WTC11 (cell line): Measurements from ENCODE around the gene AHSP.

Experiments used
- ATF6 ChIP-seq: sonication (generic); formaldehyde crosslinking; IDR thresholded peaks from 2 replicates; pipeline ENCODE4 v1.8.1; 2023; ENCODE audit warnings: mild to moderate bottlenecking, missing genetic modification reagents
- CREB1 ChIP-seq: sonication (generic); formaldehyde crosslinking; IDR thresholded peaks from 2 replicates; pipeline ENCODE4 v1.8.0; 2023; ENCODE audit warnings: mild to moderate bottlenecking, missing genetic modification reagents
- CREM ChIP-seq: sonication (generic); formaldehyde crosslinking; IDR thresholded peaks from 2 replicates; pipeline ENCODE4 v1.8.1; 2022; ENCODE audit warnings: mild to moderate bottlenecking, missing genetic modification reagents, moderate library complexity
- CTCF ChIP-seq: fragments of 200-600 bp; IDR thresholded peaks from 2 replicates; pipeline ENCODE4 v1.8.0; 2022; ENCODE audit warnings: antibody characterized with exemption
- FOXJ3 ChIP-seq: sonication (generic); formaldehyde crosslinking; IDR thresholded peaks from 2 replicates; pipeline ENCODE4 v1.9.0; 2021; ENCODE audit warnings: missing genetic modification reagents, mild to moderate bottlenecking, borderline replicate concordance
- HMGXB4 ChIP-seq: sonication (generic); formaldehyde crosslinking; IDR thresholded peaks from 2 replicates; pipeline ENCODE4 v1.8.1; 2023; ENCODE audit warnings: mild to moderate bottlenecking, moderate library complexity, missing genetic modification reagents
- IRF2 ChIP-seq: sonication (generic); formaldehyde crosslinking; IDR thresholded peaks from 2 replicates; pipeline ENCODE4 v1.8.0; 2022; ENCODE audit warnings: low read depth, missing genetic modification reagents, borderline replicate concordance
- MAX ChIP-seq: sonication (generic); formaldehyde crosslinking; IDR thresholded peaks from 2 replicates; pipeline ENCODE4 v1.8.0; 2022; ENCODE audit warnings: mild to moderate bottlenecking, missing genetic modification reagents
- MXD4 ChIP-seq: fragments of 250-450 bp; sonication (Bioruptor Pico); IDR thresholded peaks from 2 replicates; pipeline ENCODE4 v1.8.0; 2021; ENCODE audit warnings: mild to moderate bottlenecking, moderate library complexity, borderline replicate concordance
- USF1 ChIP-seq: sonication (generic); formaldehyde crosslinking; IDR thresholded peaks from 2 replicates; pipeline ENCODE4 v1.8.0; 2022; ENCODE audit warnings: mild to moderate bottlenecking, missing genetic modification reagents

- TF ChIP-seq CTCF (no peak), MAX (CRISPR knock-in tag) (no peak), MXD4 (CRISPR knock-in tag) (no peak), CREB1 (CRISPR knock-in tag) (no peak), CREM (CRISPR knock-in tag) (no peak), USF1 (CRISPR knock-in tag) (no peak), ATF6 (no peak), FOXJ3 (CRISPR knock-in tag) (no peak), IRF2 (CRISPR knock-in tag) (no peak), HMGXB4 (no peak)
Measured at GRCh38 chr16:31501966-31502348, 25.7 kb upstream of the AHSP start.
